Adrenal gland (tissue), 12 donors: ENCODE data around the gene HIGD2A. TPM values are rescaled to one million over a fixed set of nuclear protein-coding genes. Genes with fewer than 3 reads are reported as not detected.

ENCODE experiments used
- DNase-seq, 7 donors: peaks; one replicate each; pipeline ENCODE4 v3.0.0-alpha.2; 2019 to 2020
- H3K27ac ChIP-seq, 5 donors: fragments of 200-600 bp; sonication (generic) in 4 of 5; 1 replicate in 3 of 5; 2 replicates in 2 of 5; pipeline versions ENCODE4 v1.5.1 to v1.8.0; 2016 to 2020; ENCODE audit warnings: mild to moderate bottlenecking in 1 of 5
- H3K27me3 ChIP-seq: fragments of 200-600 bp; 2 replicates; pipeline ENCODE4 v1.8.0; 2021
- H3K36me3 ChIP-seq, 2 donors: fragments of 200-600 bp; replicated peaks in 1 of 2; 1 replicate in 1 of 2; 2 replicates in 1 of 2; pipeline versions ENCODE4 v1.5.1 to v1.8.0; 2018 to 2022
- H3K4me1 ChIP-seq, 2 donors: fragments of 200-600 bp; replicated peaks in 1 of 2; 1 replicate in 1 of 2; 2 replicates in 1 of 2; pipeline versions ENCODE4 v1.5.1 to v1.8.0; 2018 to 2021
- H3K4me3 ChIP-seq, 4 donors: fragments of 200-600 bp; sonication (generic) in 3 of 4; one replicate each; pipeline ENCODE4 v1.5.1; 2016 to 2018
- H3K9me3 ChIP-seq, 3 donors: fragments of 200-600 bp; sonication (generic) in 1 of 3; replicated peaks in 1 of 3; 1 replicate in 2 of 3; 2 replicates in 1 of 3; pipeline versions ENCODE4 v1.5.1 to v1.8.0; 2016 to 2021
- POLR2A ChIP-seq, 2 donors: fragments of 450-650 bp; IDR thresholded peaks; one replicate each; pipeline ENCODE4 v1.6.1; 2017; ENCODE audit warnings: antibody characterized with exemption in 2 of 2, mild to moderate bottlenecking in 2 of 2, moderate library complexity in 1 of 2
- WGBS, 4 donors: extraction: QIAGEN DNeasy Blood & Tissue Kit in 2 of 4; methylation state at CpG; one replicate each; pipeline versions ENCODE4 v1.1.5 to v1.1.7; 2013 to 2017; 5-methylcytosine and 5-hydroxymethylcytosine counted together
- intact Hi-C, 2 donors: fragments of 100-400 bp; cut with DNase I; formaldehyde crosslinking; loops; one replicate each; pipeline versions ENCODE4 v1.14.1 to v1.15.0; 2022 to 2023
- microRNA counts, 2 donors: library from miRNA; unstranded; fragments of <30 nt; microRNA quantifications; one replicate each; lab custom pipeline; 2016
- microRNA-seq, 3 donors: library from miRNA; unstranded; fragments of <30 nt; microRNA quantifications; one replicate each; pipeline ENCODE4, GENCODE V29; 2017 to 2020
- polyA plus RNA-seq, 3 donors: library from polyadenylated mRNA; stranded (reverse); fragments of 200-250 nt in 2 of 3; fragments of 350-450 nt in 1 of 3; fragmentation: Illumina TruSeq in 1 of 3; extraction: RNeasy Lipid Tissue Mini Kit (QIAGEN cat#74804) in 1 of 3; gene quantifications; one replicate each; pipeline ENCODE4 v1.2.3, GENCODE V29; 2013 to 2014
- small RNA-seq, 2 donors: library from RNA; depleted of rRNA; stranded (forward); fragments of <200 nt; gene quantifications; one replicate each; pipeline ENCODE3, GENCODE V24; 2016
- total RNA-seq, 9 donors: library from RNA; depleted of rRNA in 4 of 9; stranded (reverse); fragments of >200 nt in 4 of 9; fragments of 120-200 nt in 1 of 9; fragmentation: NEBNext Ultra II Directional in 1 of 9; extraction: Animal tissue kit (Norgen Biotek cat#: 25700) in 1 of 9; gene quantifications; one replicate each; pipeline versions ENCODE4 v1.1.0 to v1.2.4, GENCODE V29; 2013 to 2023
- TF ChIP-seq, protein P1 (sequence below), 6 experiments: fragments of 450-650 bp in 4 of 6; fragments of 200-600 bp in 2 of 6; sonication (generic) in 1 of 6; IDR thresholded peaks; 1 replicate in 5 of 6; 2 replicates in 1 of 6; pipeline versions ENCODE4 v1.5.1 to v1.8.0; 2016 to 2021; ENCODE audit warnings: antibody characterized with exemption in 6 of 6, mild to moderate bottlenecking in 2 of 6, moderate library complexity in 1 of 6
- donor health status: healthy with polysubstance abuse.
- donor health status: Bipolar disorder and iron deficiency.
- donor health status: DM: yes; HTN: yes; CAD: no.
- donor health status: DM: no; HTN: no; CAD: no.
- donor health status: DM: no; HTN: no; CAD: no.
- donor health status: DM: yes; HTN: yes; CAD: no.

Gene HIGD2A
- total and polyA plus RNA-seq, 12 donors, result 112 to 492 (median 214) TPM

DNA sequence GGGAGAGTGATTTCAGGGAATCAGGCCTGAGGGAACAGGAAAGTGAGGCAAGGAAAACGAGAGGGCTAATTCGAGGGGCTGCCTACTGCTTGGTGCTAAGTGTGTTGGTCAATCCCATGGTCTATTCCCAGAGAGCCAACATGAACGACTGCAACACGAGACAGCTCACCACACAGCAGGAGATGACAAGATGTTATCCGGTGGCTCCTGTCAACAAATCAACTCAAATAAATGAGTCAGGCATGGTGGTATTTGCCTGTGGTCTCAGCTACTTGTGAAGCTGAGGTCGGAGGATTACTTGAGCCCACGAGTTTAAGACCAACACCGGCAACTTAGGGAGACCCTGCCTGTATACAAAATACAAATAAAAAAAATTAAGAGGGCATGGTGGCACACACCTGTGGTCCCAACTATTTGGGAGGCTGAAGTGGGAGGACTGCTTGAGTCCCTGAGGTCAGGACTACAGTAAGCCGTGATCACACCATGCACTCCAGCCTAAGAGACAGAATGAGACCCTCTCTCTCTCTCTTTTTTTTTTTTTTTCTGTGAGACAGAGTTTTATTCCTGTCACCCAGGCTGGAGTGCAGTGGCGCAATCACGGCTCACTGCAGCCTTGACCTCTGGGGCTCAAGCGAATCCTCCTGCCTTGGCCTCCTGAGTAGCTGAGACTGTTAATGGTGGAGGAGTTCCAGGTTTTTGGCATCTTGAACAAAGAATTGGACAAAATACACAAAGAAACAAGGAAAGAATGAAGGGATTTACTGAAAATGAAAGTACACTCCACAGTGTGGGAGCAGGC is 50.6 kb downstream of the HIGD2A start:
- no peaks in the 10 kb centered on the region for H3K27me3 ChIP-seq
- 70 to 79% (median 77%) methylated on average over 12 of the region's 12 CpGs for WGBS, 4 donors
- intact Hi-C loops, result no loop called here
- H3K27ac ChIP-seq, result no peak overlapping the region
- H3K9me3 ChIP-seq, result no peaks in the 10 kb centered on the region
- no peaks in the 10 kb centered on the region for H3K36me3 ChIP-seq
- no peak overlapping the region for H3K4me3 ChIP-seq
- TF ChIP-seq, protein P1, sequence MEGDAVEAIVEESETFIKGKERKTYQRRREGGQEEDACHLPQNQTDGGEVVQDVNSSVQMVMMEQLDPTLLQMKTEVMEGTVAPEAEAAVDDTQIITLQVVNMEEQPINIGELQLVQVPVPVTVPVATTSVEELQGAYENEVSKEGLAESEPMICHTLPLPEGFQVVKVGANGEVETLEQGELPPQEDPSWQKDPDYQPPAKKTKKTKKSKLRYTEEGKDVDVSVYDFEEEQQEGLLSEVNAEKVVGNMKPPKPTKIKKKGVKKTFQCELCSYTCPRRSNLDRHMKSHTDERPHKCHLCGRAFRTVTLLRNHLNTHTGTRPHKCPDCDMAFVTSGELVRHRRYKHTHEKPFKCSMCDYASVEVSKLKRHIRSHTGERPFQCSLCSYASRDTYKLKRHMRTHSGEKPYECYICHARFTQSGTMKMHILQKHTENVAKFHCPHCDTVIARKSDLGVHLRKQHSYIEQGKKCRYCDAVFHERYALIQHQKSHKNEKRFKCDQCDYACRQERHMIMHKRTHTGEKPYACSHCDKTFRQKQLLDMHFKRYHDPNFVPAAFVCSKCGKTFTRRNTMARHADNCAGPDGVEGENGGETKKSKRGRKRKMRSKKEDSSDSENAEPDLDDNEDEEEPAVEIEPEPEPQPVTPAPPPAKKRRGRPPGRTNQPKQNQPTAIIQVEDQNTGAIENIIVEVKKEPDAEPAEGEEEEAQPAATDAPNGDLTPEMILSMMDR (IDR thresholded peaks at IDR 0.05), result no peak
- no peak for TF ChIP-seq POLR2A (IDR thresholded peaks at IDR 0.05)
- no peak for DNase-seq
- no peaks in the 10 kb centered on the region for H3K4me1 ChIP-seq

MicroRNAs within 50 kb of the gene (microRNA counts, 767-probe panel; counts per million panel counts)
- microRNA hsa-miR-1271-5p (lab: Ali Mortazavi, UCI), result 0 counts per million in 2 donors

Small RNA genes within 50 kb of the gene (microRNA-seq; reads per million reads assigned to microRNA genes)
- 1.7 to 5.8 (median 1.9) reads per million in 3 donors for gene MIR1271

Small RNA genes within 50 kb of the gene (small RNA-seq; reads per million reads assigned to genes)
- gene AC010297.1 (0 reads per million in 2 donors), gene MIR1271 (3.1 to 3.8 reads per million in 2 donors)

Other genes starting within 250 kb of the HIGD2A start
- 10 to 100 TPM; 39.0 to 85.3 (median 48.4) TPM for gene SIMC1, start 150.3 kb upstream of the HIGD2A start, total RNA-seq
- gene SIMC1, start 150.3 kb upstream of the HIGD2A start, polyA plus RNA-seq, result 10 to 100 TPM; 25.7 to 72.7 (median 43.5) TPM
- gene KIAA1191, start 27.0 kb upstream of the HIGD2A start, total RNA-seq, result 100 to 1,000 TPM in 6 of 9 donors, 10 to 100 TPM in 3; 83.6 to 127 (median 106) TPM
- gene KIAA1191, start 27.0 kb upstream of the HIGD2A start, polyA plus RNA-seq, result 10 to 100 TPM; 52.9 to 86.4 (median 61.8) TPM
- gene ARL10, start 23.3 kb upstream of the HIGD2A start, total RNA-seq, result 1 to 10 TPM; 1.6 to 8.8 (median 3.0) TPM
- 1 to 10 TPM; 1.9 to 6.1 (median 3.5) TPM for gene ARL10, start 23.3 kb upstream of the HIGD2A start, polyA plus RNA-seq
- gene NOP16, start 153 bp upstream of the HIGD2A start, total RNA-seq, result 10 to 100 TPM in 5 of 9 donors, 1 to 10 TPM in 4; 6.2 to 53.3 (median 19.3) TPM
- 10 to 100 TPM; 49.5 to 62.1 (median 57.0) TPM for gene NOP16, start 153 bp upstream of the HIGD2A start, polyA plus RNA-seq
- gene CLTB, start 27.8 kb downstream of the HIGD2A start, total RNA-seq, result 100 to 1,000 TPM; 129 to 261 (median 159) TPM
- gene CLTB, start 27.8 kb downstream of the HIGD2A start, polyA plus RNA-seq, result 100 to 1,000 TPM; 118 to 299 (median 262) TPM
- gene FAF2, start 59.6 kb downstream of the HIGD2A start, total RNA-seq, result 10 to 100 TPM; 29.0 to 62.3 (median 41.0) TPM
- 10 to 100 TPM; 21.2 to 68.2 (median 24.3) TPM for gene FAF2, start 59.6 kb downstream of the HIGD2A start, polyA plus RNA-seq
- 10 to 100 TPM in 8 of 9 donors, 1 to 10 TPM in 1; 6.9 to 65.7 (median 25.3) TPM for gene RNF44, start 148.7 kb downstream of the HIGD2A start, total RNA-seq
- gene RNF44, start 148.7 kb downstream of the HIGD2A start, polyA plus RNA-seq, result 10 to 100 TPM in 2 of 3 donors, 1 to 10 TPM in 1; 5.3 to 43.1 (median 16.4) TPM
- under 1 TPM in 7 of 9 donors, not detected in 2; under 0.01 to 0.55 (median 0.34) TPM for gene CDHR2, start 160.6 kb downstream of the HIGD2A start, total RNA-seq
- gene CDHR2, start 160.6 kb downstream of the HIGD2A start, polyA plus RNA-seq, result under 1 TPM; 0.08 to 0.13 (median 0.10) TPM
- gene GPRIN1, start 221.4 kb downstream of the HIGD2A start, total RNA-seq, result 1 to 10 TPM in 5 of 9 donors, under 1 TPM in 4; 0.42 to 4.0 (median 1.4) TPM
- gene GPRIN1, start 221.4 kb downstream of the HIGD2A start, polyA plus RNA-seq, result 1 to 10 TPM in 2 of 3 donors, under 1 TPM in 1; 0.81 to 2.2 (median 1.3) TPM
- gene SNCB, start 241.8 kb downstream of the HIGD2A start, total RNA-seq, result 1 to 10 TPM in 2 of 9 donors, under 1 TPM in 3, not detected in 4; 0.19 to 2.4 (median 0.78) TPM
- gene SNCB, start 241.8 kb downstream of the HIGD2A start, polyA plus RNA-seq, result 1 to 10 TPM; 1.0 to 8.6 (median 2.8) TPM
- under 1 TPM in 2 of 9 donors, not detected in 7; 0.28 to 0.44 TPM for gene EIF4E1B, start 241.9 kb downstream of the HIGD2A start, total RNA-seq
- under 1 TPM; 0.24 to 0.37 (median 0.24) TPM for gene EIF4E1B, start 241.9 kb downstream of the HIGD2A start, polyA plus RNA-seq